Daoy (cell line): Measurements from ENCODE around the gene UBE3B. TPM values are rescaled to one million over a fixed set of nuclear protein-coding genes. Genes with fewer than 3 reads are reported as not detected.

Source experiments
- DNase-seq: peaks from one replicate; pipeline ENCODE4 v3.0.0-alpha.2; 2015; ENCODE audit warnings: low read depth
- total RNA-seq: library from RNA; depleted of rRNA; stranded (reverse); fragments of >200 nt; shearing (Covaris generic); gene quantifications from 2 replicates; pipeline ENCODE4 v1.2.3, GENCODE V29; 2014

UBE3B gene
- total RNA-seq, 1 experiment from 2014 or later: 20.8 TPM

DNA sequence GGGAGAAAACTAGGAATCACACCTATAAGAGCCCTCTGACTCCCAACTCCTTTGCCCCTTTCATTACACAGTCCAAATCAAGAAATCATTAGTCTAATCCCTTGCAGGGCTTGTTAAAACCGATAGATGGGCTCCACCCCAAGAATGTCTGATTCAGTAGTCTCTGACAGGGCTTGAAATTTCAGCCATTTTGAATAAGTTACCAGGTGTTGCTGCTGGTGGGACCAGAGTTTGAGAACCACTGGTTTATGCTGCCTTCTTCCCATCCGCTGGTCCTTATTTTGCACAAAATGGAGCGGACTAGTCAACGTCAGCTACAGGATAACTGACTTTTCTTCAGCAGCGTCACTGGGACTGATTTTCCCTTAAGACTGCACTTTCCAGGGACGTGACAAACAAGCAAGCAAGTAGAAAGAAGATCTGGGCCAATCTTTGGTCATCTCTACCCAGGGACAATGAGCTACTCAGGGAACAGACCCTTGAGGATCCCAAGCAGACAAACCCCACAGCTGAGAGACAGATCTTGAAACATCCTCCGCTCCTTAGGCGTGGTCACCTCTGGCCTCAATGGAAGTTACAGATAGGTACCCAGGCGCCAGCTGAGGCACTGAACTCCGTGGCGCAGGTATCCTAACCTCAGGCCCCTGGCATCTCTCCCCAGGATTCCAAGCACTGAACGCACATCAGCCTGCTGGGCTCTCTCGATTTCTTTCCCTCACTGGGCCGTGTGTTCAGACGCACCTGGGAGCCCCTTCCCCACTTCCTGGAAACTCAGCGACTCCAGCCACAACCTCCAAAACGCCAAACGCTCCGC, 1.2 kb upstream of the UBE3B start:
- DNase-seq: no peak

DNA sequence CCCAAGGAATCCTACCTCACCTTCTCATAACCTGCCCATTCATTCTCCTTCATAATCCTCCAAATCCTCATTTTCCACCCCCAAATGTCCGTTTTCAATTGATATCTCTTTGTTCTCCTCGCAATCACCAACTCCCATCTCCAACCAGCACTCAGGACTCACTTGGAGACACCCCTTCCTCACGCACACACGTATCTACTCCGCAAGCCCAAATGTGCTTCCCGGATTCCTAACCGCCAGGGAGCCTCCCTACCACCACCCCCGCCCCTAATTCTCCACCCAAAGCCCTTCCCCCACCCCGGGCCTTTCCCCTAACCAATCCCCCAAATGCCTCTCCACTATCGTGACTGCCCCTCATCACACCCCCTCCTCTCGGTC, 638 bp upstream of the UBE3B start:
- DNase-seq: no peak

DNA sequence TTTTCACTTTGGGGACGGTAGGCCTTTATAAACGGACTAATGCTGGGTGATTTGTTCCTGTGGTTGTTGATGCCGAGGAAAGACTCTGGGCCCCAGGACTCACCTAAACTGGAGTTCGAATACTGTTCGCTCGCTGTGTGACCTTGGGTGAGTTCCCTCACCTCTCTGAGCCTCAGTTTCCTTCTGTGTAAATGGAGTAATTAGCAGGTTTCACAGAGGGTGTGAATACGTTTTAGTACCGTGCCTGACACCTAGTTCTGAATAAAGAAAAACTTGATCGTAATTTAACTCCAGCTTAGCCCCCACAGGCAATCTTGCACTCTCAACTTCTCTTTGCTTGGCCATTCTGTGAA, 505 bp downstream of the UBE3B start:
- DNase-seq: no peak

DNA sequence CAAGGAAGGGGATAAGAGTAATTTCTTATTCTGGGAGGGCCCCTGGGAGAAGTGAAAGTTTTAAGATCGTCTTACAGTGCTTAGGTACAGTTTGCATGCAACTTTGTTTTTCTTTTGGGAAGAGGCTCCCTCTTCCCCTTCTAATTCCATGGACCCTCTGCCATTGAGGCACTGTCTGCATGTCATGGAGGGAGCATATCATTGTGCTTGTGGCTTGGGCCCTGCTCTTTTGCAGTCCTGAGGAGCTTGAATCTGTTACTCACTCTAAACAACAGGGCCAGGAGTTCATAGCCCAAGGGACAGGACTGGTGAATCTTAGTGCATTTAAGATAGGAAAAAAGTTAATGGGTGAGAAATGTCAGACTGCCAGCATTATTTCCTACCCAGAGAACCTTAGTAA, 2.3 kb downstream of the UBE3B start:
- DNase-seq: no peak

DNA sequence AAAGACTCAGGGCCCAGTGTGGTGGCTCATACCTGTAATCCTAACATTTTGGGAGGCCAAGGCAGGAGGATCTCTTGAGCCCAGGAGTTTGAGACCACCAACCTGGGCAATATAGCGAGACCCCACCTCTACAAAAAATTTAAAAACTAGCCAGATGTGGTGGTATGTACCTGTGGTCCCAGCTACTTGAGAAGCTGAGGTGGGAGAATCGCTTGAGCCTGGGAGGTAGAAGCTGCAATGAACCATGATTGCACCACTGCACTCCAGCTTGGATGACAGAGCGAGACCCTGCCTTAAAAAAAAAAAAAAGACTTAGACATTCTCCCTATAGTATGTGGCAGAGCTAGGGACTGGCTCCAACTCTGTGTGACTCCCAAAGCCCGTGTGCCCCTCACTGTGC, 2.9 kb downstream of the UBE3B start:
- no peak for DNase-seq

DNA sequence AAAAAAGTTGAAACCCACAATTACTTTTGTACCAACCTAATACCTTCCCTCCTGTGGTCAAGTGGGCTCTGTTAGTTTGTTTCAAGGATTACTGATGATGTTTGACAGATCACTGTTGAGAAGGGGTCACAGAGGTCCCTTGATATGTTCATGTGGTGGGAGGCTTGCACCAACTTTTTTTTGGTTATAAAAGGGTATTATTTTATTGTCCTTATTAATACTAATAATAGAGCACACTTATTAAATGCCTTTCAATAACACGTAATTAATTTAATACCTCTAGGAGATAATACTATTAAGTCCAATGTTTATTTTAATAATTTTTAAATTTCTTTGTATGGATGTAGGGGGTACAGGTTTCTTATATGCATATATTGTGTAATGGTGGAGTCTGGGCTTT, 4.4 kb downstream of the UBE3B start:
- no peak for DNase-seq

DNA sequence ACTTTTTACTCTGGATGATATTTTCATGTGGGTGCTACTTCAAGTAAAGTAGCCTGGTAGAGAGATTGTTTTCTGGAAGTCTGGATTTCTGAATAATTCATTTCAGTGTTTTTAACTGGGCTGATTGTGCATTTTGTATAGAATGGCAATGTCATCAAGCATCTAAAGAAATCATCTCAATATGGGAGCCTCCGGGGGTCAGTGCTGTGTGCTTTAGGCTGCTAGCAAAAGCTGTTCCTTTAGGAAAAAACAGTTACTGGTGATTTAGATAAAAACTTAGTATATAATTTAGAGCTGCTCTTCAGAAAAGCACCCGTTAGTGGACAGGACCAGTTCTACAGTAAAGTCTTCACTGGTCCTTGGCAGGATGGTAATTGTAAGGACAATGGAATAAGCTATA, 5.1 kb downstream of the UBE3B start:
- no peak for DNase-seq

DNA sequence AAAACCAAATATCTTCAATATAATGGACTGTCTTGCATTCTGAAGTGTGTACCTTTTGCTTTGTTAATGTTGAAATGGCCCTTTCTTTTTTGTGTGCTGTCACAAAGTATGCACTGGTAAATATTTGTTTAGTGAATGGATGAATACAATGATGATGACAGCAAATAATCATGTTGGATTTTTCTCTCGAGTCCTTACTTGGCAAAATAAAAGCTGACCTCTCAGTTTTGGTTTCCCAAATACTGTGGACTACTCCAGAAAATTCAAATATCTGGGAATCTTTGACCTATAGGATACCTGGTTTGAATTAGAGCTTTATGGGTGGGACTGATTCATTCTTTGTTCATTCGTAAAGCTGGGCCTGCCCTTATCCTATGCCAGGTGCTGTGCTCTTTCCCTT, 5.5 kb downstream of the UBE3B start:
- no peak for DNase-seq

DNA sequence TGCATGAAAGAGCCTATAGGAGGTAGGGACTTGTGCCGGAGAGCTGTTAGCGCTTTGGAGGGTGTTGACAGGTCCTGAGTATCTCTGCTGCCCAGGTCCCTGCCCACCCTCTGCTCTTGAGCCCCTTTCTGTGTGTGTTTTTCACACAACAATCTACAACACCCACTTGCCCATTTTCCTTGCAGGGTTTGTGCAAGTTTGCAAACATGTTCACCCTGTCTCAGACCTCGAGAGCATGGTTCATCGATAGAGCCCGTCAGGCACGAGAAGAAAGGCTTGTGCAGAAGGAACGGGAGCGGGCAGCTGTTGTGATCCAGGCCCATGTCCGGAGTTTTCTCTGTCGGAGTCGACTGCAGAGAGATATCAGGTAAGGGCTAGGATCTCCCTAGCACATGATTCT, 5.9 kb downstream of the UBE3B start:
- no peak for DNase-seq

DNA sequence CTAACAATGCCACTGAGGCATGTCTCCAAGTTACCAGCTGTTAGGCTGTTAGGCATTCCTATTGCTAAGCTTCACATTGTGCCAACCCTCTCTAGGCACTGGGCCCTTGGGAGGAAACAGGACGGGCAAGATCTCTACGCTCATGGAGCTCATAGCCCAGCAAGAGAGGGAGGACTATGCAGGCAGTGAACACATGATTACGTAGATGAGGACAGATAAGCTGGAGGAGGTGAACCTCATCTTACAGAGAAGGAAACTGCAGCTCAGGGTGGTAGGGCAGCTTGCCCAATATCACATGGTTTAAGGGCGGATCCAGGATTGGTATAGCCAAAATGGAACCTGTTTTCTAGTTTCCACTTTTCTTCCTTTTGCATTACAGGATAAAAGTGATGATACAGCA, 7.8 kb downstream of the UBE3B start:
- no peak for DNase-seq

DNA sequence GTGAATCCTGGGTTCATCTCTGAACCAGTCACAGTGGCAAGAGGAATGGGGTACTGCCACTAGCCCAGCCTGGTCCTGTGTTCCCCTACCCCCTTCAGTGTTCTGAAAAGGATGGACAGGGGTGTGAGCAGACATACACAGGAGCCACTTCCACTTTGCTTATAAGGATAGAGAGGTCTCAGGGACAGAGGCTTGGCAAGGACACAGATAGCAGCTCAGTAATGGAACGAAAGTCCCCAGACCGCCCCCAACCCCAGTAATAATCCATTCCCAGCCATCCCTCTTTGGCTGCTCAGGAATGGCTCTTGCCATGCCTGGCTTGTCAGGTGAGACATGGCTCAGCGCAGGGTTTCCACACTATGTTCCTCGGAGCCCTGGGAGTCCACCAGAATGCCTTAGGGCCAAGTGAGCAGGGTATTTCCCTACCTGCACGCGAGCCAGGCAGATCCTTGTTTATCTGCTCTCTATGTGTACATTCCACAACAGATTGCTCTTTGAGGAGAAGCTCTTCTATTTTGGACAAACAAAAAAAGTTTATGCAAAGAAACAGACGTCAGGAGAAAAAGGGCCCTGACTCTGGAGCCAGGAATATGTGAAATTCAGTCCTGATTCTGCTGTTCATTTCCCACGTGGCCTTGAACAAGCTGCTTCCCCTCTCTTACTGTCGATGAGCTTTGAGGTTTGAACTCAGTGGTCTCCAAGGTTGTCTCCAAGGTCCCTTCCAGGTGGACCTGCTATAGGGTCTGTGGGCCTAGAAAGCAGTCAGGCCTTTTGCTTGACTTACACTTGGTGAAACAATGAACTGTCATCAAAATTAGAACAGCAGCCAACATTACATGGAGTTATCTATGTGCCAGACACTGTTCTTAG, 10.0 kb downstream of the UBE3B start:
- no peak for DNase-seq

DNA sequence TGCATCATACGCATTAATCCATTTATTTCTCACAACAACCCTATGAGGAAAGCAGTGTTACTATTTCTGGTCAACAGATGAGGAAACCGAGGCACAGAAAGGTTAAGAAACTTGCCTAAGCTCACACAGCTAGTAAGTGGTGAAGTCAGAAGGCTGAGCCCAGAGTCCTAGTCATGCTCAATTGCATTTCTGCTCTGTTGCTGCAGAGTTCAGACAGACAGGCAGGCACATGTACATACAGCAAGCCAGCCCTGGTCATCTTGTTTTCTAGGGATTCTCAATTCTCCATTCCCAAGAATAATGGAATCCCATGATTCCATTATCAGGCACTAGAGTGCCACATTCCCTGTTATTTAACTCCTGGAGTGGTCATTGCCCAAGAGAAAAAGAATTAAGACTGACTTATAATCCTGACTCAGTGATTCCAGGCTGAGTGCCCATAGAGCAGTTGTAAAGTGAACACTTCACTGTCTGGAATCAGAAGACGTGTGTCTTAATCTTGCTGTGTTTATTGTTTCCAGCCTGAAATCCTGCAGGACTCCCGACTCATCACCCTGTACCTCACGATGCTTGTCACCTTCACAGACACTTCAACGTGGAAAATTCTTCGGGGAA, 10.7 kb downstream of the UBE3B start:
- no peak for DNase-seq

DNA sequence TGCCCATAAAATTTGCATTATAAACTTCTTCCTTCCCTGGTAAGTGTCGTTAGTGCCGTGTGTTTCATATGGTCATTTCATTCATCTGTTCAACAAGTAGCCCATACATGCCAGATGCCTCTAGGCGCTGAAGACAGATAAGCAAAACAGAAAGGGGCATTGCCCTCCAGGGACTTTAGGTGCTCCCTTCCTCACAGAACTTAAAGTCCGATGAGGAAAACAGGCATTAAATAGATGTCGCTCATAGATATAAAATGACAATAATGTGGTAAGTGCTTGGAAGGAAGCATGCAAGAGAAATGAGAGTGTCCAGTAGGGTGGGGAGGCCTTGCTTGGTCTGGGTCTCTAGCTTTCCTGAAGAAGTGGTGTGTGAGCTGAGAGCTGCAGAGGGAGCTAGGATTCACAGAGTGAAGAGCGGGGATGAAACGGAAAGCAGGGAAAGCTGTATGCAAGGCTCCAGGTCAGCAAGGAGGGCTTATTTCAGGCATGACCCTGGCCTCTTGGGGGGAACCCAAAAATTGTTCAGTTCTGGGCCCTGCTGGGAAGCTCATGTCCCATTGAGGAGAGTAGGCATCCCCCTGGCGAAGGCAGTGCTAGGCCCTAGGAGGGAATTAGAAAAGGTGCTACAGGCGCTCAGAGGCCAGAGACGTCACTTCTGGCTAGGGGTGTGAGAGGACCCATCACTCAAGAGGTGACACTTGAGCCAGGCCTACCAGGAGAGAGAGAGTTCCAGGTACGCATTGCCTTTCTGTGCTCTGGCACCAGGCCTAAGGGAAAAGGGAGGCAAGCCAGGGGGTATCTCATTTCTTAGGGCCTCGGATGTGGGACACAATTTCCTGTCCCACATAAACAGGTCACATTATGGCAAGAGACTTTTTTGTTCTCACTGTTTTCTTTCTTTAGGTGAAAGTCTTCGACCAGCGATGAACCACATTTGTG, 11.9 kb downstream of the UBE3B start:
- DNase-seq: no peak

DNA sequence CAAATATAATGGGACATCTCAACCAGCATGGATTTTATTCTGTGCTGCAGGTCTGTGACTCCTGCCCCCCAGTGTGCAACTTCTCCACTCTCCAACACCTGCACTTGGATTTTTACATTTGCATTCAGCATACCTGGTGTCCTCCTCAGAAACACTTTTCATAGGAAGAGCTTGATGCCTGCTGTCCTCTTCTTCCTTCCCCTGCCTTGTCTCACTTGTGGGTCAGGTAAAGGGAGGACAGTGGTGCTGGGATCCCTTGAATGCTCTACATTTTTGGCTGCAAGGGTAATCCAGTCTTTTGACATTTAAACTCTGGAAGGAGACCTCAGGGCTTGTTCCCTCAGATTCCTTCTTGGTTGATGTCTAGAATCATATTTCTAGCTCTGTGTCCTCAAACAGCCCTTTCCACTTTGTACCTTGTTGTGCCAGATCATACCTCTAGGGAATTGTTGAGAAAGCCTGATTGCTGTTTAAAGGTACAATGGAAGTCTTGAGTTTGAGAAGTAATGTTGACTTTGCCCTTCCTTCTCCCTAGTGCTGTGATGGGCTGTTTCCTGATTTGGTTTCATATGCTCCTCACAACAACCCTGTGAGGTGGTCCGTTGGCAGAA, 12.6 kb downstream of the UBE3B start:
- no peak for DNase-seq

DNA sequence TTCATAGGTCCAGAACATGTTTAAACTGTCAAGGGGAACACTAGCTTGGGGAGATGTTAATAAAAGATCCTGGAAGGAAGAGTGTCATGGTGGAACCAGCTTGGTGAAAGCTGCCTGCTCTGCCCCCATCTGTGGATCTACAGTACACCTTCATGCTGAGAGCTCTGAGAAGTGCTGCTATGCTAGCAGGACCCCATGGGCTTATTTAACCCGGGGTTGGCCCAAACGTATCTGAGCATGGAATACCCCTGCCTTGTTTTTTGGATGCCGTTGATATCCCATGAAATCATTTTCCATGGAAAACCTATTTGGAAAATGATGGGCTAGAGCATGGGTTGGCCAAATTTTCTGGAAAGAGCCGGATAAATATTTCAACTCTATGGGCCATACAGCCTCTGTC, 14.2 kb downstream of the UBE3B start:
- DNase-seq: no peak

DNA sequence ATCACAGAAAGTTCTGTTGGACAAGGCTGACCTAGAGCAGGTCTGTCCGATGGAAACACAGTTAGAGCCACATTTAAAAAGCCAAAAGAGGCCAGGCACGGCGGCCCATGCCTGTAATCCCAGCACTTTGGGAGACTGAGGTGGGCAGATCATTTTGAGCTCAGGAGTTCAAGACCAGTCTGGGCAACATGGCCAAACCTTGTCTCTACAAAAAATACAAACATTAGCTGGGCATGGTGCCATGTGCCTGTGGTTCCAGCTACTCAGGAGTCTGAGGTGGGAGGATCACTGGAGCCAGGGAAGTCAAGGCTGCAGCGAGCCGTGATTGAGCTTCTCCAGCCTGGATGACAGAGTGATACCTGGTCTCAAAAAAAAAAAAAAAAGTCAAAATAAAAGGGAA, 14.9 kb downstream of the UBE3B start:
- DNase-seq: peak; percentile 18

DNA sequence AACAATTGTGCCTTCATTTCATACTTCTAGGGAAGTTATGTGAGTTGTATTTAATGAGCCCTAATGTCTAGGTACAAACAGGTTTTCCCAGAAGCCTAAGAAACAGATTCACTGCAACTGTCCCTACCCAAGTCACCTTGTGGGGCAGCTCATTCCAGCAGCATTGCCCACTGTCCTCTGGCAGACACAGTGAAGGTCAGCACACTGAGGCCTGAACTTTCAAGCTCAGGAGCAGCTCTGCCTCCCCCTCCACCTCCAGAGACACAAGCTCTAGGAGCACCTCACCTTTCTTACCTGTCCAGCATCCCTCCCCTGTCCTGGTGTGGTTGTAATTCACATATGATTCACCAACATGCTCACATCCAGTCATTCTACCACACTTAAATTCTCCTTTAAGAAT, 15.7 kb downstream of the UBE3B start:
- DNase-seq: no peak

DNA sequence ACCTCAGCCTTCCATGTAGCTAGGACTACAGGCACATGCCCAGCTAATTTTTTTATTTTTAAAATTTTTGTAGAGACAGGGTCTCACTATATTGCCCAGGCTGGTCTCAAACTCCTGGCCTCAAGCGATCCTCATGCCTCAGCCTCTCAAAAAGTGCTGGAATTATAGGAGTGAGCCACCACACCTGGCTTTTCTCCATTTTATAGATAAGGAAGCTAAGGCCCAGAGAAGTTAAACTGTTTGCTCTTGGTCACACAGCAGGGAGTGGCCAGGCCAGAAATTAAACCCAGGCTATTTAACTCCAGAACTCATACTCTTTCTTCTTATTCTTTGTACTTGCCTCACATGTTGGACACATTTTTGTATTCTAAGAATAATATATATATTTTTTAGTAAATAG, 16.5 kb downstream of the UBE3B start:
- no peak for DNase-seq

DNA sequence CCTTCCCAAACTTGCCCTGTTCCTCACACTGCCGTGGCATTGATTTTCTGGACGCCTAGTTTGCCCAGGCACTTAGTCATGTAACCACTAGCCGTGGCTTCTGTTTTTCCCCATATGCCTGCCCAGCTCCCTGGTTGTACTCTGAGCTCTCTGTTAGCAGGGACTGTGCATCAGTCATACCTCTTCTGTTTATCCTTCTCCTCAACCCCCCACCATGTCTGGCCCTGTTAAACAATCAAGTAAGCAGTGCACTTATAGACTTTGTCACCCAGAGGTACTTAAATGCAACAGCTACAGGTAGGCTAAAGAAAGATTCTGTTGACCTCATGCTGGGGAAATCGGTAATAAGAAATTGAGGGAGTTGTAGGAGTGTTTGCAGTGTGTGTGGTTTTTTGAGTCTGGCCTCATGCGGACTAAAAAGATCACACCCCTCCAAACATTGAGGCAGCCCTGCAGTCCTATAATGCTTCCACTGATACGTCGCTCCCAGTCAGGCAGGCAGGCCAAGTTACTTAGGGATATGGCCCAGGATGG, 17.0 kb downstream of the UBE3B start:
- DNase-seq: peak; percentile 11

DNA sequence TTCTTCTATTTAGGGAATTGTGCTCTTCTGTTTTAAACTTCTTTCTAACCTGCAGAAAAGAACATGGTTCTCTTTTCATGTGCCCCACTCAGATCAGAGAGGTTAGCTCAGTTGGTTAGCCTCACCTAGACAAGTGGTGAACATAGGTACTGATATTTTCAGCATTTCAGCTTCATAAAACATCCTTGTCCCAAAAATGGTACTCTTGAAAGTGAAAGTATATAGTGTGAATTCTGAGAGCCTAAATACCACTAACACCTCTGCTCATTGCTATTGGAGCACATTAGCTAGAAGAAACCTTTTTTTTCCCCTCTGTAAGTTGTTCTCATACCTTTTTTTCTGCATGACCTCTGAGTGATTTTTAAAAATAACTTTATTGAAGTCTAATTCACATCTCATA, 17.6 kb downstream of the UBE3B start:
- no peak for DNase-seq

DNA sequence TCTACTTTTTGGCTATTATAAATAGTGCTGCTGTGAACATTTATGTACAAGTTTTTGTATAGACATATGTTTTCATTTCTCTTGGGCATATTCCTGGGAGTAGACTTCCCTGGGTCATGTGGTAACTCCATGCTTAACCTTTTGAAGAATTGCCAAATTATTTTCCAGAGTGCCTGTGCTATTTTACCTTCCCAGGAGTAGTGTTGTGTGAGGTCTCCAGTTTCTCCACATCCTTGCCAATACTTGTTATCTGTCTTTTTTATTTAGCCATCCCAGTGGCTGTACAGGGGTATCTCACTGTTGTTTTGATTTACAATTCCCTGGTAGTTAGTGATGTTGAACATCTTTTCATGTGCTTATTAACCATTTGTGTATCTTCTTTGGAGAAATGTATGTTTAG, 18.9 kb downstream of the UBE3B start:
- DNase-seq: no peak
